ENCODE results near the gene PUS7L.

Gene PUS7L

GRCh38 chr12:43749016-43749415 lies 9.6 kb downstream of the PUS7L start:
- H3K36me3 ChIP-seq (ENCODE audit: control insufficient read depth, low read length): peaks cover 38% of the 10 kb centered on the region
- no peak overlapping the region for H3K4me2 ChIP-seq (ENCODE audit: low read length)
- H3K27ac ChIP-seq (ENCODE audit: low read depth, low read length): no peak overlapping the region
- H3K27me3 ChIP-seq (ENCODE audit: control insufficient read depth, low read length): no peaks in the 10 kb centered on the region
- TF ChIP-seq, protein P1, sequence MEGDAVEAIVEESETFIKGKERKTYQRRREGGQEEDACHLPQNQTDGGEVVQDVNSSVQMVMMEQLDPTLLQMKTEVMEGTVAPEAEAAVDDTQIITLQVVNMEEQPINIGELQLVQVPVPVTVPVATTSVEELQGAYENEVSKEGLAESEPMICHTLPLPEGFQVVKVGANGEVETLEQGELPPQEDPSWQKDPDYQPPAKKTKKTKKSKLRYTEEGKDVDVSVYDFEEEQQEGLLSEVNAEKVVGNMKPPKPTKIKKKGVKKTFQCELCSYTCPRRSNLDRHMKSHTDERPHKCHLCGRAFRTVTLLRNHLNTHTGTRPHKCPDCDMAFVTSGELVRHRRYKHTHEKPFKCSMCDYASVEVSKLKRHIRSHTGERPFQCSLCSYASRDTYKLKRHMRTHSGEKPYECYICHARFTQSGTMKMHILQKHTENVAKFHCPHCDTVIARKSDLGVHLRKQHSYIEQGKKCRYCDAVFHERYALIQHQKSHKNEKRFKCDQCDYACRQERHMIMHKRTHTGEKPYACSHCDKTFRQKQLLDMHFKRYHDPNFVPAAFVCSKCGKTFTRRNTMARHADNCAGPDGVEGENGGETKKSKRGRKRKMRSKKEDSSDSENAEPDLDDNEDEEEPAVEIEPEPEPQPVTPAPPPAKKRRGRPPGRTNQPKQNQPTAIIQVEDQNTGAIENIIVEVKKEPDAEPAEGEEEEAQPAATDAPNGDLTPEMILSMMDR (IDR thresholded peaks at IDR 0.05; ENCODE audit: low read depth, low read length, poor library complexity, severe bottlenecking): no peak
- TF ChIP-seq EZH2phosphoT487 (IDR thresholded peaks at IDR 0.05; ENCODE audit: borderline replicate concordance, low read length): no peak
- peaks cover 7% of the 10 kb centered on the region; the same call in 1 of the 2 replicates for H3K9me3 ChIP-seq (ENCODE audit: control insufficient read depth, insufficient read depth, low read length)
- no peaks in the 10 kb centered on the region for H4K20me1 ChIP-seq (ENCODE audit: control insufficient read depth, insufficient read depth, low read depth, low read length)
- H3K4me1 ChIP-seq (ENCODE audit: control insufficient read depth, low read length): peaks cover 20% of the 10 kb centered on the region
- no peaks in the 10 kb centered on the region for H3F3A ChIP-seq (ENCODE audit: control insufficient read depth, insufficient read depth)
- no peak overlapping the region for H3K4me3 ChIP-seq (ENCODE audit: low read length)
- H3K9me2 ChIP-seq (replicated peaks; ENCODE audit: control insufficient read depth, low read length): no peaks in the 10 kb centered on the region
- peaks cover 31% of the 10 kb centered on the region for H3K79me2 ChIP-seq (ENCODE audit: control insufficient read depth, low read length)

GRCh38 chr12:43744826-43745225 lies 13.8 kb downstream of the PUS7L start:
- Histone ChIP-seq H3F3A (ENCODE audit: control insufficient read depth, insufficient read depth) (no peaks in the 10 kb centered on the region), H3K4me3 (ENCODE audit: low read length) (no peak overlapping the region), H3K36me3 (ENCODE audit: control insufficient read depth, low read length) (peaks cover 44% of the 10 kb centered on the region), H3K27me3 (ENCODE audit: control insufficient read depth, low read length) (no peaks in the 10 kb centered on the region), H3K27ac (ENCODE audit: low read depth, low read length) (no peak overlapping the region), H4K20me1 (ENCODE audit: control insufficient read depth, insufficient read depth, low read depth, low read length) (no peaks in the 10 kb centered on the region), H3K9me2 (replicated peaks; ENCODE audit: control insufficient read depth, low read length) (no peaks in the 10 kb centered on the region), H3K4me1 (ENCODE audit: control insufficient read depth, low read length) (no peaks in the 10 kb centered on the region), H3K79me2 (ENCODE audit: control insufficient read depth, low read length) (peaks cover 6% of the 10 kb centered on the region), H3K9me3 (ENCODE audit: control insufficient read depth, insufficient read depth, low read length) (no peaks in the 10 kb centered on the region), H3K4me2 (ENCODE audit: low read length) (no peak overlapping the region)
- no peak for TF ChIP-seq EZH2phosphoT487 (IDR thresholded peaks at IDR 0.05; ENCODE audit: borderline replicate concordance, low read length)
- TF ChIP-seq, protein P1 (IDR thresholded peaks at IDR 0.05; ENCODE audit: low read depth, low read length, poor library complexity, severe bottlenecking): no peak

GRCh38 chr12:43742106-43742505 lies 16.5 kb downstream of the PUS7L start:
- no peaks in the 10 kb centered on the region for H3K9me3 ChIP-seq (ENCODE audit: control insufficient read depth, insufficient read depth, low read length)
- no peak overlapping the region for H3K4me2 ChIP-seq (ENCODE audit: low read length)
- no peak for TF ChIP-seq EZH2phosphoT487 (IDR thresholded peaks at IDR 0.05; ENCODE audit: borderline replicate concordance, low read length)
- TF ChIP-seq, protein P1 (IDR thresholded peaks at IDR 0.05; ENCODE audit: low read depth, low read length, poor library complexity, severe bottlenecking): no peak
- no peaks in the 10 kb centered on the region for H3K4me1 ChIP-seq (ENCODE audit: control insufficient read depth, low read length)
- H3K9me2 ChIP-seq (replicated peaks; ENCODE audit: control insufficient read depth, low read length): no peaks in the 10 kb centered on the region
- H3K27me3 ChIP-seq (ENCODE audit: control insufficient read depth, low read length): no peaks in the 10 kb centered on the region
- H3K27ac ChIP-seq (ENCODE audit: low read depth, low read length): no peak overlapping the region
- no peaks in the 10 kb centered on the region for H4K20me1 ChIP-seq (ENCODE audit: control insufficient read depth, insufficient read depth, low read depth, low read length)
- no peaks in the 10 kb centered on the region for H3F3A ChIP-seq (ENCODE audit: control insufficient read depth, insufficient read depth)
- no peak overlapping the region for H3K4me3 ChIP-seq (ENCODE audit: low read length)
- peaks cover 60% of the 10 kb centered on the region for H3K36me3 ChIP-seq (ENCODE audit: control insufficient read depth, low read length)
- H3K79me2 ChIP-seq (ENCODE audit: control insufficient read depth, low read length): no peaks in the 10 kb centered on the region
